Activated B cell treated with CpG ODN at 0.5 μM for 24 hours (primary cell): ENCODE results near the gene LCT. TPM values are rescaled to one million over a fixed set of nuclear protein-coding genes. Genes with fewer than 3 reads are reported as not detected.

Experiments used
- ATAC-seq: fragments of 200-7000 bp; cut with Tn5 transposase; one replicate; pipeline ENCODE4 v1.10.0; 2021; ENCODE audit warnings: low read depth, mild to moderate bottlenecking, moderate library complexity
- CTCF ChIA-PET: fragments of 350-600 bp; sonication (Branson Sonifier 250); formaldehyde crosslinking; loops from one replicate; lab custom pipeline; 2021; ENCODE audit warnings: antibody characterized with exemption; lab: Charles Lee
- POLR2A ChIA-PET: fragments of 350-600 bp; sonication (Branson Sonifier 250); formaldehyde crosslinking; loops from one replicate; lab custom pipeline; 2021; ENCODE audit warnings: antibody characterized with exemption; lab: Charles Lee
- DNase-seq: peaks from one replicate; pipeline ENCODE4 v3.0.0; 2022
- H3K27ac Mint-ChIP-seq: one replicate; pipeline ENCODE4 v1.8.0; 2020; ENCODE audit warnings: mixed read lengths
- H3K27me3 Mint-ChIP-seq: one replicate; pipeline ENCODE4 v1.8.0; 2021; ENCODE audit warnings: mixed read lengths
- H3K36me3 Mint-ChIP-seq: one replicate; pipeline ENCODE4 v1.8.0; 2021; ENCODE audit warnings: low read depth, mixed read lengths
- H3K4me1 Mint-ChIP-seq: one replicate; pipeline ENCODE4 v1.8.0; 2021; ENCODE audit warnings: mixed read lengths
- H3K4me3 Mint-ChIP-seq: one replicate; pipeline ENCODE4 v1.8.0; 2020; ENCODE audit warnings: mild to moderate bottlenecking, mixed read lengths
- H3K9me3 Mint-ChIP-seq: one replicate; pipeline ENCODE4 v1.8.0; 2020; ENCODE audit warnings: mixed read lengths
- CTCF ChIP-seq: fragments of 200-600 bp; IDR thresholded peaks from one replicate; pipeline ENCODE4 v1.8.0; 2022; ENCODE audit warnings: antibody characterized with exemption, mild to moderate bottlenecking
- intact Hi-C: fragments of 100-400 bp; cut with micrococcal nuclease; formaldehyde crosslinking; loops from one replicate; pipeline ENCODE4 v1.15.1; 2024
- total RNA-seq: library from RNA; stranded (reverse); gene quantifications from 2 replicates; pipeline ENCODE4 v1.2.3, GENCODE V29; 2022

LCT gene
- total RNA-seq, 1 donor from 2014 or later: not detected

GRCh38 chr2:135768863-135769262 lies 68.1 kb downstream of the LCT start:
- H3K4me3 Mint-ChIP-seq: no peak overlapping the region

GRCh38 chr2:135762530-135762929 lies 74.5 kb downstream of the LCT start:
- intact Hi-C loops: no loop called here
- ATAC-seq: no peak
- POLR2A ChIA-PET: no interaction called here

More at GRCh38 chr2:135768863-135769262, 68.1 kb downstream of the LCT start:
- H3K9me3 Mint-ChIP-seq: no peaks in the 10 kb centered on the region
- no peak for DNase-seq
- ChIA-PET POLR2A (no interaction called here), CTCF (no interaction called here)
- H3K27ac Mint-ChIP-seq: no peak overlapping the region
- no peaks in the 10 kb centered on the region for H3K4me1 Mint-ChIP-seq
- no peaks in the 10 kb centered on the region for H3K27me3 Mint-ChIP-seq
- intact Hi-C loops: no loop called here
- H3K36me3 Mint-ChIP-seq: peaks cover 76% of the 10 kb centered on the region
- no peak for ATAC-seq
- no peak for TF ChIP-seq CTCF

GRCh38 chr2:135762022-135762421 lies 75.0 kb downstream of the LCT start:
- intact Hi-C loops: no loop called here
- Mint-ChIP-seq H3K9me3 (peaks cover under 1% of the 10 kb centered on the region), H3K4me1 (no peaks in the 10 kb centered on the region), H3K36me3 (peaks cover 75% of the 10 kb centered on the region), H3K27ac (no peak overlapping the region), H3K27me3 (no peaks in the 10 kb centered on the region), H3K4me3 (no peak overlapping the region)
- ATAC-seq (no peak), DNase-seq (no peak)
- no peak for TF ChIP-seq CTCF
- ChIA-PET CTCF (no interaction called here), POLR2A (no interaction called here)

More at GRCh38 chr2:135762530-135762929, 74.5 kb downstream of the LCT start:
- peaks cover 75% of the 10 kb centered on the region for H3K36me3 Mint-ChIP-seq
- H3K9me3 Mint-ChIP-seq: no peaks in the 10 kb centered on the region
- no peak overlapping the region for H3K4me3 Mint-ChIP-seq
- CTCF ChIA-PET: no interaction called here
- no peaks in the 10 kb centered on the region for H3K27me3 Mint-ChIP-seq
- no peaks in the 10 kb centered on the region for H3K4me1 Mint-ChIP-seq
- no peak overlapping the region for H3K27ac Mint-ChIP-seq
- TF ChIP-seq CTCF: no peak
- DNase-seq: no peak

GRCh38 chr2:135756692-135757091 lies 80.3 kb downstream of the LCT start:
- no peak for TF ChIP-seq CTCF
- POLR2A ChIA-PET: no interaction called here
- H3K4me3 Mint-ChIP-seq: no peak overlapping the region
- H3K27ac Mint-ChIP-seq: no peak overlapping the region
- DNase-seq: no peak
- no peak for ATAC-seq
- H3K9me3 Mint-ChIP-seq: peaks cover 10% of the 10 kb centered on the region
- H3K36me3 Mint-ChIP-seq: peaks cover 79% of the 10 kb centered on the region
- intact Hi-C loops: no loop called here
- no peaks in the 10 kb centered on the region for H3K4me1 Mint-ChIP-seq
- no peaks in the 10 kb centered on the region for H3K27me3 Mint-ChIP-seq
- CTCF ChIA-PET: no interaction called here

GRCh38 chr2:135755573-135755972 lies 81.4 kb downstream of the LCT start:
- H3K36me3 Mint-ChIP-seq: peaks cover 72% of the 10 kb centered on the region
- H3K9me3 Mint-ChIP-seq: peaks cover 10% of the 10 kb centered on the region
- ChIA-PET CTCF (no interaction called here), POLR2A (no interaction called here)
- intact Hi-C loops: no loop called here
- ATAC-seq (no peak), DNase-seq (no peak)
- H3K4me1 Mint-ChIP-seq: no peaks in the 10 kb centered on the region
- H3K4me3 Mint-ChIP-seq: no peak overlapping the region
- TF ChIP-seq CTCF: no peak
- H3K27ac Mint-ChIP-seq: no peak overlapping the region
- no peaks in the 10 kb centered on the region for H3K27me3 Mint-ChIP-seq
